ENCODE results near the gene SLC7A10.
"Not testable (repeated sequence)": the region's sequence is repeated elsewhere in the genome, so short reads cannot be mapped to it uniquely, and the experiment has no call there.

SLC7A10 gene

DNA sequence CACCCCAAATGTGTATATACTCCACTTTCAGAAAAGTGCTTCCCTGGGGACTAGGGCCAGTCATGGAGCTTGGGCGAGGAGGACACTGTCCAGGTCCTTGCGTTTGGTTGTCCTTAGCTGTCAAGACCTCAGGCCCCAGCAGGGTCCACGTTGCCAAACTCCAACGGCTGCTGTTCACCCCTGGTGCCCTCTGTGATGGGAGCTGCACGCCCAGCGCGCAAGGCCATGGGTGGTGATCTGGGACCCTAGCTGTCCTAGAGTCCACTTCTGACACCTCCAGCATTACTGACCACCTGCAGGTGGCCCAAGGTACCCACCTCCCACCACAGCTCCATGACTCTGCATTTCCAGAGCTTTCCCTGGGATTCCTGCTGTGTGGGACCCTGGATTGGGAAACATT is 27.5 kb downstream of the SLC7A10 start:
- DNase-seq: no peak

DNA sequence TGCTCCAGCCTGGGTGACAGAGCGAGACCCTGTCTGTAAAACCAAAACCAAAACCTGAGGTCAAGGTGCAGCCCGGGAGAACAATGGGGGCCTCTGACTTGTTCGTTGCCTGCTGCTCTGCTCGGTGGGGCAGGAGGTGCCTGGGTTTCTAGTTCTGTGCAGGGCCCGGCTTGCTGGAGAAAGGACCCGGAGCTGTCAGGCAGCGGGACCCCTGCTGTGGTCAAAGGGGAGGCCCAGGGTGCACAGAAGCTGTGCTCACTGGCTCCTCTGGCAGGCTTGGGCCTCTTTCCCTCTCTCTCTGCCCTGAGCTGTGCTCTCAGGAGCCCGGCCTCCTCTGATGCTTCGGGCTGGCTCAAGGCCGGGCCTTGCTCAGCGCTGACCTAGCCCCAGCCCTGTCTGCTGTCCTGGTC is 28.1 kb downstream of the SLC7A10 start:
- no peak for DNase-seq

DNA sequence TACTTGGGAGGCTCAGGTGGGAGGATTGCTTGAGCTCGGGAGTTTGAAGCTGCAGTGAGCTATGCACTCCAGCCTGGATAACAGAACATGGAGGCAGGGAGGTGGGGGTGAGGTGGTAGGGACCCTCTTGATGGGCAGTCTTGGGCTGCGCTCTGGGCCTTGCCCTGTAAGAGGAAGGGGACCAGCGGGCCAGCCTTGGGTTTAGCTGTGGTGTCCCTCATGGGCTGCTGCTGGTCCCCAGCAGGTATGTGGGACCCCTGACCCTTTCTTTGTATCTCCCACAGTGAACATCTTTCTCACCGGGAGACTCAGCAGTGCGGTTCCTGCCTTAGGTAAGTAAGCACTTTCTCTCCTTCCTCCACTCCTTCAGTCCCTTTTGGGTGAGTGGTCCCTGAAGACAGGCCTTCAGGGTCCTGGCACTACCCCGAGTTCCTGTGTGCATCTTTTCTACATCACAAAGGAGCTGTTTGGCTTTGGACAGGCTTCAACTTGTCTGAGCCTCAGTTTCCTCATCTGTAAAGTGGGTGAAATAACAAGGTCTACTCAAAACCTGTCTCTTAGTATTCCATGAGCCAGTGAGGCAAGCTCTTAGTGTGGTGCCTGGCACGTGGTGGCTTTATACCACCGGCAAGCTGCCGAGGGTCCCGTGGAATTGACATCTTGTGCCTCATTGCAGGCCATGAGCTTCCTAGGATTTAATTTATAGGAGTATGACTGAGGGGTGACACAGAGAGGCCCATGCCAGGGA is 29.0 kb downstream of the SLC7A10 start:
- no peak for DNase-seq

DNA sequence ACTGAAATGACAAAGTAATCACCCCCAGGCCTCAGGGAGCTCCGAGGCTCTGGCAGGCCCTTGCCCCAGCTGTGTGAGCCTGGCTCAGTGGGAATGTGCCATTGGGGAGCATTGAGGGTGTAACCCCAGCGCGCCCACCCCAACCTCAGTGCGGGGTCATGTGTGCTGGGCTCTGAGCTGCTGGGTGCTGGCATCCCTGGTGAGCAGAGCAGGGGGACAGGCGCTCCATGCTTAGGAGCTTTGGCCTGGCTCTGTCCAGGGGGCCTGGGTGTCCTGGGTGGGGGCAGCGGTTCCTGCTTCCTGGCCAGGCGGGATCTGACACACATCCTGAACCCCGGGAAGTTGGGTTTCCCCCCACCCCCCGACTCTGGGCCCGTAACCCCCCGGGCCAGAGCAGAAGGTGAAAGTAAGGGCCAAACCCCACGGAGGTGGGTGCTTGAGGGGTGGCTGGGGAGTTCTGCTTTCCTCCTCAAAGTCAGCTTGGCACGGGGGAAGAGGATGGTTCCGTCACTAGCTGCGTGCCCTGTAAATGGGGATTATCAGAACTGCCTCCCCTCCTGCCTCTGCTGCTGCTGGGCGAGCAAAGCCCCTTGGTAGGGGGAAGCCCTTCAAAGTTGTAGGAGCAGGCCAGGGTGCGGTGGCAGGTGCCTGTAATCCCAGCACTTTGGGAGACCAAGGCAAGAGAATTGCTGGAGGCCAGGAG is 29.9 kb downstream of the SLC7A10 start:
- no peak for DNase-seq

DNA sequence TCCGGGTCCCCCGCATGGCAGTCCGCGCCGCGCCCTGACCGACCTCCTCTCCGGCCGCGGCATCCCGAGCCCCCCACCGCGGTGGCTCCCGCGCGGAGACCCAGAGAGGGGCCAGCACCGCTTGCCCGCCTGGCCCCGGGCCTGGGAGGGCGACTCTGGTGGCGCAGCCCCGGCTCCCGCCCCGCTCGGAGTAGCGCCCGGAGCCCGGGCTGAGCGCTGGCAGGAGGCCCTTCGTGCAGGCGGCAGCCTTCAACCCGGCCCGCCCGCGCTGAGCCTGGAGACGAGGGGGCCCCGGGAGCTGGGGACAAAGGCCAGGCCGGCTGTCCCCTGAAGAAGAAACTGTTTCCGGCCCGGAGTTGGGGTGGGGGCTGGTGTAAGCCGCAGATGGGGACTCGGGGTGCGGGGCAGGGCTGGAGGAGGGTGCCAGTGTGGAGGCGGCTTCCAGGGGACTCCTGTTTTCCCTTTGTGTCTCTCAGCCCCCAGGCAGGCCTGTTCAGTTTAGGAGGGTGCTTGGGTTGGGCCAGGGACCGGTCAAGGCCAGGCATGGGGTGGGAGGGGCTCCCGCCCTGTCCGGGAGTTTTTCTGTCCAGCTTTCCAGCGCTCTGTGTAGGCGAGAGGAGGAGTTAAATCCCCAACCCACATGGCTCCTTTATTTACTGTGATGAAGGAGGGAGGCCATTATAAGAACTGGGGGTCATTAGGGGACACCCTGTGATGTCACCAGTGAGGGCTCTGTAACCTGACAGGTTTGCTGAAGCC is 30.6 kb downstream of the SLC7A10 start:
- no peak for DNase-seq

DNA sequence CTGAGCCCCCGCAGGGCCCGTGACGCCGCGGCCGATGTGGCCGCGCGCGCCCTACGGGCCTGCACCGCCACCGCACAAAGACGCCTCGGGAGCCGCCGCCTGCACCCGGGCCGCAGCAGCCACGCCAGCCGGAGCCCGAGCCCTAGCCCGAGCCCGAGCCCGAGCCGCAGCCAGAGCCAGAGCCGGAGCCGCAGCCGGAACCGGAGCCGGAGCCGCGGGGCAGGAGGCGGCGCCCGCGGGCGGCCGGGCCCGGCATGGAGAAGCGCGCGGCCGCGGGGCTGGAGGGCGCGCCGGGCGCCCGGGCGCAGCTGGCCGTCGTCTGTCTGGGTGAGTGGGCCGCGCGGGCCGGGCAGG is 31.1 kb downstream of the SLC7A10 start:
- DNase-seq: no peak

DNA sequence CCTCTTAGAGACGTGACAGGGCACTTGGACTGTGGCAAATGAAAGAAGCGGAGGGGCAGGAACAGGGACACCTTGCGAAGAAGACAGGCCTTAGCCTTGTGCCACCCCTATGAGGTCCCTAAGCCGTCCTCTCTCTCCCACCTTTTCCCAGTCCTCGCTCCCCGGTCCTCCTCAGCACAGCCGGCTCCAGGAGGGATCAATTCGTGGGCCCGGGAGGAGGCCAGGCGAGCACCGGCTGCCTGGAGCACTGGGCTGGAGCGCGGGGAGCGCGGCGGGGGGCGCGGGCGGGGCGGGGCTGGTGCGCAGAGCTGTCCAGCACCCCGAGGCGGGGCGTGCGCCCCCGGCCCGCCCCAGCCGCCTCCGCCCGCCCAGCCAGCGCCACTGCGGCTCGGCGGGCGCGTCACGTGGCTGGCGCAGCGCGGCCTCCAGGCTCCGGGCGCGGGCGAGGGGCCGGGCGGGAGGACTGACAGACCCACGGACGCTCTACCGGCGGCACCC is 31.7 kb downstream of the SLC7A10 start, which contains the start of gene LRP3:
TSS of gene LRP3 (plus strand) at position 466 of the 498 bp plus-strand sequence. CDS start 456 bp downstream, outside the sequence.
- no peak for DNase-seq

DNA sequence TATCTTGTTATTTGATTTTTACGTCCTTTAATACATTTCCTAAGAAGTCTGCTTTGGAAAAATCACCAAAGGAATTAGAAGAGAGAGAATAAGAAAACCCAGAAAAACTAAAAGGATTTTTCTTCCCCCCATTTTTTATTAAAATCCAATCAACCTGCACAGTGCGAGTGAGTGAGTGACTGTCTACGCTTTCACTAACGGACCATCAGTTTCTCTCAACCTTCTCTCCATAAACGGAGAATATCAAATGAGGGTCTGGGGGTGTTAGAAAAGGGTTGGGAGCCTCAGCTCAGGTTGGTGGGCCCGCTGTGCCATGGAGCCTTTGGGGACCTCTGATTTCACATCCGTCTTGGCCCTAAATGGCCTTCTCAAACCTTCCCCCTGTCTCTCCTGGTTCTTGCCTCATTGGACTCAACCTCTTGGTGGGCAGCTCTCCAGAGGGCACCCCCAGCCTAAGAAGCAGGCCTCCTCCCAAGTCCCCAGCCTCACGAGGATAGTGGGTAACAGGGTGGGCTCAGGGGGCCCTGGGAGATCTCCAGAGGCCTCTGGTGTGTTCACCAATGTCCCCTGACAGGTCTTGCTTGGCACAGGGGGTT is 32.3 kb downstream of the SLC7A10 start:
- DNase-seq: no peak

DNA sequence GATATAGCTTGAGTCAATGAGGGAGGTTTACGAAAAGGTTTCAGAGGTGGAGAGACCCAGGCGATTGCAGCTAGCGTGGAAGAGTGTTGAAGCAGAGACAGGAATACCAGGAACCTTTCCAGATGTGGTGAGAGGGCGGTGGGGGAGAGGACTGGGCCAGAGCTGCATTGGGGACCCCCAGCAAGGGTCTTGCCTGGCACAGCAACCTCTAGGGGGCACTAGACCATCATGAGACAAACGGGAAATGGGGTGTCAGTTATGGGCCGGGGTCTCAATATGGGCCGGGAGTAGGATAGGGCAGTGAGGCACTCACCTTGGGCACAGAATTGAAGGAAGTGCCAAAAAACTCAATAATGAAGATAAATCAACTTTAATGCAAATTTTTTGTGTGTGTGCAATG is 33.6 kb downstream of the SLC7A10 start:
- no peak for DNase-seq

DNA sequence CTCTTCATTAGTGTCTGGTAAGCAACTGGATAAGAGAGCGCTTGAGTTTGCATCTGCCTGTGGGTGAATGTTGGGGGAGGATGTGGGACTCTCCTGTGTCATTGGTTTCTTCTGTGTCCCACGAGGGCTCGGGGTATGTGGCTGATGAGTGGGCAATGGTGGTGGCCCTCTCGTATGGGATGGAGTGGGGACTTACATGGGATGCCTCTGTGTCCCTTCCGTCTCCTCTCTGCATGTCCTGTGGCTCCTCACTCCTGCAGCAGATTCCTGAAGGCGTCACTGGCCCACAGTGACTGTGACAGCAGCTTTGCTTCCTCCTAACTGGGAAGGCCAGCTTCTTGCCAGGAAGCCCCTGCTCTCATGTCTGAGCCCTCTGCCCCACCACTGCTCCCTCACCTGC is 34.1 kb downstream of the SLC7A10 start:
- no peak for DNase-seq

DNA sequence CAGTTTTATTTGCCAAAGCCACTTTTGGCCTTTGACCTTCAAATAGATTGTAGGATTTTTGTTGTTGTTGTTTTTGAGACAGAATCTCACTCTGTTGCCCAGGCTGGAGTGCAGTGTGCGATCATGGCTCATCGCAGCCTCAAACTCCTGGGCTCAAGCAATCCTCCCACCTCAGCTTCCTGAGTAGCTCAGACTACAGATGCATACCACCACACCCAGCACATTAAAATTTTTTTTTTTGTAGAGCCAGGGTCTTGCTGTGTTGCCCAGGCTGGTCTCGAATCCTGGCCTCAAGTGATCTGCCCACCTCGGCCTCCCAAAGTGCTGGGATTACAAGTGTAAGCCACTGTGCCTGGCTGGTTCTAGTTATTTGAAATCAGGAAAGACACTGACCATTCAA is 34.6 kb downstream of the SLC7A10 start:
- DNase-seq: not testable (repeated sequence)

DNA sequence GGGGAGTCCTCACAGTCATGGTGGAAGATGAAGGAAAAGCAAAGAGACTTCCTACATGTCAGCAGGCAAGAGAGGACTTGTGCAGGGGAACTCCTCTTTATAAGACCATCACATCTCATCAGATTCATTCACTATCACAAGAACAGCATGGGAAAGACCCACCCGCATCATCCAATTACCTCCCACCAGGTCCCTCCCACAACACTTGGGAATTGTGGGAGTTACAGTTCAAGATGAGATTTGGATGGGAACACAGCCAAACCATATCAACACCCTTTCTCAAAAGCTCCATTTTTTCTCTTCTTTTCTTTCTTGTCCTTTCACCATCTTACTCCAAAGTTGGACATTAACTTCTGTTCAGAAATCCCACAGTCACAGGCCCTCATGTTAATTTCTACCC is 36.2 kb downstream of the SLC7A10 start:
- no peak for DNase-seq

DNA sequence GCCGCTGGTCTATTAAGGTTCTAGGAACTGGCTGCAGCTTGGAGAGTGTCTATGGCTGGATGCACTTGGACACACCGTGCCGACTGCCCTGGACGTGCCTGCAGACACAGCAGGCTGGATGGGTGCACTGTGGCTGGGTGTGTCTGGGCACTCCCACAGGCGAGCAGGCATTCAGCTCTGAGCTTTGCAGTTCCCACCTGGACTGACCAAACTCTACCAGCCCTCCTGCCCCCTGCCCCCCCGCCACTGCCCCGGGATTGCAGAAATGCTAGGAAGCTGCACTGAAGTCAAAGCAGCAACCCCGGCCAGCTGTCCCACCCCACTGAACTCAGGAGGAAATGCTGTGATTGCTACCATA is 38.5 kb downstream of the SLC7A10 start:
- DNase-seq: peak; percentile 43

DNA sequence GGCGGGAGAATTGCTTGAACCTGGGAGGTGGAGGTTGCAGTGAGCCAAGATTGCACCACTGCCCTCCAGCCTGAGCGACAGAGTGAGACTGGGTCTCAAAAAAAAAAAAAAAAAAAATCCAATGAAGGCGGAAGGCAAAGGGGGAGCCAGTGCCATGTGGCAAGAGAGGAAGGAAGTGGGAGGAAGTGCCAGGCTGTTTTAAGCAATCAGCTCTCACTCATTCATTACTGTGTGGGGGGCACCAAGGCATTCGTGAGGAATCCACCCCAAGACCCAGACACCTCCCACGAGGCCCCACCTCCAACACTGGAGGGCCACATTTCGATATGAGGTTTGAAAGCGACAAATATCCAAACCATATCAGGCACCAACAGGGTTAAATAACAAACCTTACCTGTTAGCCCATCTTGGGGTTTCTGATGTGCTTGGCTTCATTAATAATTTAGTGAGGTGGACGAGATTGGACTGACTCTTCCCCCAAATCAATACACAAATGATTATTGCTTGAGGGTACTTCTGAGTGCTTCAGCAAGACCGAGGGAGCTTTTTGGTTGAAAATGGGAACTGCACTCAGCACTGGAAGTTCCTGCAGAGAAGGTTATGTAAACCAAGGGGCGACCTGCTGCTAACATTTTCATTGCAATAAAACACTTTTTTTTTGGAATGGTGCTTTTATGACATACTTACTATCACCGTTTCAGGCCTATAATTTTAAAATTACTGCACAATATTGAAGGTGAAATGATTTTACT is 39.0 kb downstream of the SLC7A10 start:
- no peak for DNase-seq

DNA sequence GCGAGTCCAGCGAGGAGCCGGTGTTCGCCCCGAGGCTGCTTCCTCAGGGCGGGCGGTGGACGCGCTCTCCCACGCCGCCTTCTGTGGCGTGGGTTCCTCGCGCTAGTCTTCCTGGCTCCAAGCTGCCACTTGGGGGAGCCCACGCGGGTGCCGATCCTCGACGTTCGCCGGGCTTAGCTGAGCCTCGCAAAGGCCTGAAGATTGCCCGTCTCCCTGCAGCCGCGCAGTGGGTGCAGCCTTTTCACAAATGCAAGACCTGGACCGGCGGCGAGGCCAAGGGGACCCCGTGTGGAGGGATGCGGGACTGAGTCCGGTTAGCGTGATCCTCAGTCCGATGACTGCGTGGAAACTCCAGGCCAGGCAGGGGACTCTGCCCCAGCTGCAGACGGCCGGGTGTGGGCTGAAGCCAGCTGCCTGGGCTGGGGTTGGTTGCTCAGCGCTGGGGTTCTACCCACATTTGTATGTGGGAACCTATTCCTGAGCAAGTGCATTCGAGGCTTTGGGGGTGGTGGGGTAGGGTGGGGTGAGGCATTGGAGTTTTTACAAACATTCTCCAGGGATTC is 48.2 kb downstream of the SLC7A10 start:
- DNase-seq: peak; percentile 31

DNA sequence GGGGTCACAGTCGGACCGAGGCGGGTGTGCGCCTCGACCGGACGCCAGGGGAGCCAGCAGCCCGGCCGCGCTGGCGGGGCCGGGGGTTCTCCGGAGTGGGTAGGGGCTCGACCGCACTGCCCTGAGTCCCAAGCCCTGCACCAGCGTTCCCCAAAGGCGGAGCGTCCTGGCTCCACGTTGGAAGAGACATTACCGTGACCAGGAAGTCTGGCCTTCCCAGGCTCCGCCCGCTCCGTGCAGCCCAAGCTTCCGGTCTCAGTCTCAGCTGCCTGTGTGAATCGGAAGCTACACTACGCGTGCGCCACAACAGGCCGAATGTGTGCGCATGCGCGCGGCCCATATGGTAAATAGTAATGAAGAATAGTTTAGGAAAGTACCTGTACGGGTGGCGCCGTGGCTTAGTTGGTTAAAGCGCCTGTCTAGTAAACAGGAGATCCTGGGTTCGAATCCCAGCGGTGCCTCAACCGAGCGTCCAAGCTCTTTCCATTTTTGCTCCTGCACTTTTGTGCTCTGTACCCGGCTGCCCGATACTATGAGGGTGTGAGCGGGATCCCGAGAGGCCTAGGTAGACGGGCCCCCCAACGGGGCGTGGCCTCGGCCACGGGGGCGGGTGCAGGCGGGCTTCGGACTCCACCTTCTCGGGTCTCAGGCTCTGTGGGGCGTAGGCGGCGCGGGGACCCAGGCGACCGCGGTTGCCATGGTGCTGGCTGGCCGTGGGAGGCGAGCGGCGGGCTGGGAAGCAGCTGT is 48.8 kb downstream of the SLC7A10 start:
- peak; percentile 100 for DNase-seq

DNA sequence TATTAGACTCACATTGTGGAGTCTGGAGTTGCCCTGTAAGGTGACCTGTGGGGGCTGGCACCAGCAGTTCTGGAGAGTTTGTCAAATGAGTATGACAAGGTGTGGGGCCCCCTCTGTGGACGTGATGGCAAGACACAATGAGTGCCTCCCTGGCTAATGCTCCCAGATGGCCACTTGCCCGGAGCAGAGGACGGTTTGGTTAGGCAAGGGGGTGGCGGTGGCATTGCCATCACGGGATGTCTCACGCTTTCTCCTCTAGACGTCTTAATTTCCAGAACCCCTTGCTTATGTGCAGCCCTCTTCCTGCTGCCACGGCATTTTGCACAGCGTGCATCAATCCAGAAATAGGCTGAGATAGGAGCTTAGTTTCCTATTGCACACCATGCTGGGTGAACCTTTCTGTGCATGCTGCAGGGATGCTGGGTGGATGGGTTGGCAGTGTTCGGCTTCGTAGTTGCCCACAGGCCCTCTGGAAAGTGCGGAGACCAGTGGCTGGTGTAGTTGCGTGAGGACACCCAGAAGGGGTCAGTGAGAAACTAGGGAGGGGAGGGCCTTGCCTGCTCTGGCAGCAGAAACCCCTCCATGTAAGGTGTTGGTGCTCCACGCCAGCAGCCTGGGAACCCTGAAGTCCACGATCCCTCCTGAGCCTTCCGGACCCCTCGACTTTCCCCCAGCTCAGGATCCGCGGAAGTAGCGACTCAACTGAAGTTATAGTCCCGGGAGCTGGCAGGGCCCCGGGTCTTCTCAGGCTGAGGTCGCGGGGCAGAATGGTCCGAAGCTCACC is 49.6 kb downstream of the SLC7A10 start:
- no peak for DNase-seq

DNA sequence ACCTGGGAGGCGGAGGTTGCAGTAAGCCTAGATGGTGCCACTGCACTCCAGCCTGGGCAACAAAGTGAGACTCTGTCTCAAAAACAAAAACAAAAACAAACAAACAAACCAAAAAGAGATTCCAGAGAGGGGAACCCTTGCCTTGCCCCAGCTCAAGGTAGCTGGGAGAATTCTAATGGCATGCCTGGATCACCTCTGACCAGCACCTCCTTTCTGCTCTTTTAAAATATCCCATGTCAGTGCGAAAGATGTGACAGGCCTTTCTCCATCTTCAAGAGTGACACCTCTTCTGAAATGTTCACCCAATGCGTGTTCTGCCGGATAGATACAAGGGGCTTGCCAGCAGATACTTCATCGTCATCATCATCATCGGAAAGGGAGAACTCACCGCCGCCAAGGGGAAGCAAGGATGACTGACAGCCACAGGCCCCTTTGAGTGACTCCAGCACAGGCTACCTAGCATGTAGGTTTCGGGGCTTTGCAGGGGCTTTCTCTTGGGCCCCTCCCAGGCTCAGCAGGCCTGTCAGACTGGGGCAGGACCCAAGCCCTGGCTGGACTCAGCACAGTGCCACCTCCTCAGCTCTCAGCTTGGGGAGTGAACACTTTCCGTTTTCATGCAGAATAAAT is 50.4 kb downstream of the SLC7A10 start:
- no peak for DNase-seq

DNA sequence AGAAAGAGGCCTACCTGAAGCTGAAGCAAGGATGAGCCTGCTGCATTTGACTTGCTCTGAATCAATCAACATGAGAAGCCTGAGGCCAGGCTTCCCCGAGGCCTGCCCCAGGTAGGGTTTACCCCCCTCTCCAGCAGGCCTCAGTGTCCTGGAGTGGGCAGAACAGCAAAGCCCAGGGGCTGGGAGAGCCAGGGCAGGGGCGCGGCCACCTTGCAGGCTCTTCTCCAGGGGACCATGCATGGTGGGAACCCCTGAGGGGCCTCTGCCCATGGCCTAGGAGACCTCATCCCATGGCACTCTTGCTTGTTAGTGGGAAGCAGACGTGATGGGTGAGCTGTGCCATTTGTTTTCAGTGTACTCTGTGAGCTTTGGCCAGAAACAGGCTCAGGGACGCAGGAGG is 51.5 kb downstream of the SLC7A10 start:
- DNase-seq: no peak

DNA sequence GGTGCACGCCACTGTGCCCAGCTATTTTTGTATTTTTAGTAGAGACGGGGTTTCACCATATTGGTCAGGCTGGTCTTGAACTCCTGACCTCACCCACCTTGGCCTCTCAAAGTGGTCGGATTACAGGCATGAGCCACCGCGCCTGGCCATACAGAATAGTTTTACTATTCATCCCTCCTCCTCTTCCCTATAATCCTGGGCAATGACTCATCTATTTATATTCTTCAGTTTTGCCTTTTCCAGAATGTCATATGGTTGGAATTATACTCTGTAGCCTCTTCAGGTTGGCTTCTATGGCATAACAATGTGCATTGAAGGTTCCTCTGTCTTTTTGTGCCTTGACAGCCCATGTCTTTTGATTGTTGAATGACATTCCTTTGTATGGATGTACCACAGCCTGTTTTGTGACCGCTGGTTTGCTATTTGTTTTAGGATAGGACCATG is 53.7 kb downstream of the SLC7A10 start:
- no peak for DNase-seq
